PC-9 (cell line): Measurements from ENCODE around the gene CALM1.

Source experiments
- EZH2 ChIP-seq: fragments of 200-600 bp; sonication (generic); IDR thresholded peaks from 2 replicates; pipeline ENCODE4 v1.8.0; 2017; ENCODE audit warnings: antibody characterized with exemption, low read depth
- TF ChIP-seq, protein P1 (sequence below): fragments of 200-600 bp; sonication (generic); conservative IDR thresholded peaks from 2 replicates; pipeline ENCODE4 v1.6.1; 2017; ENCODE audit warnings: mixed run types, antibody characterized with exemption, mild to moderate bottlenecking, moderate library complexity

DNA sequence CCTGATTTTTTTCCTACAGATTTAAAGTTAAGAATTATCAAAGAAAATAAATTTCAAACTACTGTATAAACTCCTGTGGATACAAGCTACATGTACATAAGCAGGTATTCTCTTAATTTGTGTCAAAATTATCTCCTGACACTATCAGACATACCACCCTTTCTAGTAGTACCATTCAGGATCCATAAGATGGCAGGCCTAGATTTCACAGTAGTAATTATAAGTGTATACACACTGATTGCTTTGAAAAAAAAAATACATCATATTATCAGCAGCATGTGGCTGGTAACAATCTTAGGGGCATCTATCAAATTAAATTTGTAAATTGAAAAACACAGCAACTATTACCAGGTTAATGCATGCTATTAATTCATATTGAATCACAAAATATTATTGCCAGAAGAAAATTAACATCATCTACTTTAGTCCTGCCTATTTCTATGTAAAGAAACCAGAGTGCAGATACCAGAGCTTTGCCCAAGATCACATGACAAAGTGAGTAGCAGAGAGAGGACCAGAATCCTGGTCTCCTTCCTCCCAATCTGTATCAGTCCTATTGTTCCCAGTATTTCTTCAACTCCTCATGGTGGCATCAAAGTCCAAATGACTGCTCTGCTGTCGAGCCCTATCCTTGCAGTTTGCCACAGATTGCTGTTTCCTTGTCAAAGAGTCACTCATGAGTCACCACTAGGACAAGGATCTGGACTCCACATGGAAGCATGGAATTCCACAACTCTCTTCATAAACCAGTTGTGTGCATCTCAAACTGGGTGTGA, 27.7 kb upstream of the CALM1 start:
- no peak for TF ChIP-seq EZH2
- TF ChIP-seq, protein P1, sequence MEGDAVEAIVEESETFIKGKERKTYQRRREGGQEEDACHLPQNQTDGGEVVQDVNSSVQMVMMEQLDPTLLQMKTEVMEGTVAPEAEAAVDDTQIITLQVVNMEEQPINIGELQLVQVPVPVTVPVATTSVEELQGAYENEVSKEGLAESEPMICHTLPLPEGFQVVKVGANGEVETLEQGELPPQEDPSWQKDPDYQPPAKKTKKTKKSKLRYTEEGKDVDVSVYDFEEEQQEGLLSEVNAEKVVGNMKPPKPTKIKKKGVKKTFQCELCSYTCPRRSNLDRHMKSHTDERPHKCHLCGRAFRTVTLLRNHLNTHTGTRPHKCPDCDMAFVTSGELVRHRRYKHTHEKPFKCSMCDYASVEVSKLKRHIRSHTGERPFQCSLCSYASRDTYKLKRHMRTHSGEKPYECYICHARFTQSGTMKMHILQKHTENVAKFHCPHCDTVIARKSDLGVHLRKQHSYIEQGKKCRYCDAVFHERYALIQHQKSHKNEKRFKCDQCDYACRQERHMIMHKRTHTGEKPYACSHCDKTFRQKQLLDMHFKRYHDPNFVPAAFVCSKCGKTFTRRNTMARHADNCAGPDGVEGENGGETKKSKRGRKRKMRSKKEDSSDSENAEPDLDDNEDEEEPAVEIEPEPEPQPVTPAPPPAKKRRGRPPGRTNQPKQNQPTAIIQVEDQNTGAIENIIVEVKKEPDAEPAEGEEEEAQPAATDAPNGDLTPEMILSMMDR, result no peak
